Trophoblast cell (in vitro differentiated cells and primary cell): Measurements from ENCODE around the gene PHACTR1.

Source experiments
- DNase-seq, 2 donors: peaks; one replicate each; pipeline ENCODE4 v3.0.0-alpha.2; 2016
- H2AFZ ChIP-seq: 2 replicates; pipeline ENCODE4 v1.6.1; 2013; ENCODE audit warnings: low read length, moderate library complexity, mild to moderate bottlenecking; ENCODE audit not compliant: insufficient read depth, poor library complexity
- H2AK5ac ChIP-seq: 2 replicates; pipeline ENCODE4 v1.6.1; 2013; ENCODE audit warnings: mild to moderate bottlenecking, low read length
- H2BK120ac ChIP-seq: 2 replicates; pipeline ENCODE4 v1.6.1; 2013; ENCODE audit warnings: low read length, mild to moderate bottlenecking, moderate library complexity; ENCODE audit not compliant: insufficient read depth, poor library complexity
- H2BK12ac ChIP-seq: 2 replicates; pipeline ENCODE4 v1.6.1; 2013; ENCODE audit warnings: mild to moderate bottlenecking, low read length, moderate library complexity
- H2BK5ac ChIP-seq: 2 replicates; pipeline ENCODE4 v1.6.1; 2013; ENCODE audit warnings: low read length, low read depth, moderate library complexity, mild to moderate bottlenecking; ENCODE audit not compliant: poor library complexity
- H3K14ac ChIP-seq: 2 replicates; pipeline ENCODE4 v1.6.1; 2013; ENCODE audit warnings: mild to moderate bottlenecking, low read length
- H3K18ac ChIP-seq: 2 replicates; pipeline ENCODE4 v1.6.1; 2013; ENCODE audit warnings: mild to moderate bottlenecking, low read length
- H3K23ac ChIP-seq: 2 replicates; pipeline ENCODE4 v1.6.1; 2013; ENCODE audit warnings: low read length
- H3K27ac ChIP-seq: 2 replicates; pipeline ENCODE4 v1.5.1; 2013; ENCODE audit warnings: low read depth, mild to moderate bottlenecking, inconsistent platforms, low read length, moderate library complexity
- H3K27me3 ChIP-seq: 2 replicates; pipeline ENCODE4 v1.6.1; 2013; ENCODE audit warnings: inconsistent platforms, mild to moderate bottlenecking, low read length, moderate library complexity; ENCODE audit not compliant: insufficient read depth
- H3K36me3 ChIP-seq, 2 experiments: 1 replicate in 1 of 2; 2 replicates in 1 of 2; pipeline ENCODE4 v1.6.1; 2013; ENCODE audit warnings: low read length in 2 of 2, mild to moderate bottlenecking in 2 of 2, moderate library complexity in 1 of 2; ENCODE audit not compliant: insufficient read depth in 2 of 2, control insufficient read depth in 1 of 2
- H3K4ac ChIP-seq: 2 replicates; pipeline ENCODE4 v1.6.1; 2013; ENCODE audit warnings: low read depth, mild to moderate bottlenecking, low read length, moderate library complexity
- H3K4me1 ChIP-seq, 2 experiments: 1 replicate in 1 of 2; 2 replicates in 1 of 2; pipeline ENCODE4 v1.6.1; 2013; ENCODE audit warnings: low read length in 2 of 2, mild to moderate bottlenecking in 2 of 2, moderate library complexity in 1 of 2; ENCODE audit not compliant: insufficient read depth in 2 of 2, control insufficient read depth in 1 of 2
- H3K4me2 ChIP-seq: 2 replicates; pipeline ENCODE4 v1.6.1; 2013; ENCODE audit warnings: inconsistent platforms, mild to moderate bottlenecking, low read length, moderate library complexity
- H3K4me3 ChIP-seq: 2 replicates; pipeline ENCODE4 v1.5.1; 2013; ENCODE audit warnings: mild to moderate bottlenecking, low read depth, low read length, inconsistent platforms
- H3K79me1 ChIP-seq: one replicate; pipeline ENCODE4 v1.6.1; 2013; ENCODE audit warnings: low read length
- H3K79me2 ChIP-seq: 2 replicates; pipeline ENCODE4 v1.6.1; 2013; ENCODE audit warnings: low read length, mild to moderate bottlenecking; ENCODE audit not compliant: control insufficient read depth, insufficient read depth, poor library complexity
- H3K9ac ChIP-seq: 2 replicates; pipeline ENCODE4 v1.6.1; 2013; ENCODE audit warnings: mild to moderate bottlenecking, low read length
- H3K9me3 ChIP-seq: 2 replicates; pipeline ENCODE4 v1.6.1; 2013; ENCODE audit warnings: low read depth, mild to moderate bottlenecking, control low read depth, inconsistent platforms, low read length; ENCODE audit not compliant: insufficient read depth
- H4K12ac ChIP-seq: 2 replicates; pipeline ENCODE4 v1.6.1; 2013; ENCODE audit warnings: low read depth, mild to moderate bottlenecking, low read length, moderate library complexity
- H4K8ac ChIP-seq: 2 replicates; pipeline ENCODE4 v1.6.1; 2013; ENCODE audit warnings: low read depth, mild to moderate bottlenecking, low read length, moderate library complexity
- H4K91ac ChIP-seq: one replicate; pipeline ENCODE4 v1.6.1; 2013; ENCODE audit warnings: low read depth, mild to moderate bottlenecking, low read length, moderate library complexity
- WGBS: extraction: QIAGEN DNeasy Blood & Tissue Kit; methylation state at CpG from one replicate; pipeline ENCODE4 v1.1.7; 2013; ENCODE audit warnings: missing lambda C conversion rate; ENCODE audit not compliant: insufficient read length, insufficient coverage; ENCODE audit errors: extremely low coverage; 5-methylcytosine and 5-hydroxymethylcytosine counted together

Gene PHACTR1

GRCh38 chr6:13089296-13089994 is 372.9 kb downstream of the PHACTR1 start:
- Histone ChIP-seq H3K36me3 (no peaks in the 10 kb centered on the region), H2BK12ac (no peak overlapping the region)

GRCh38 chr6:13091192-13091591 is 374.6 kb downstream of the PHACTR1 start:
- Histone ChIP-seq H2BK12ac (no peak overlapping the region), H3K9me3 (no peaks in the 10 kb centered on the region), H3K4me3 (no peak overlapping the region), H3K79me2 (no peaks in the 10 kb centered on the region), H3K23ac (no peak overlapping the region), H3K4me2 (no peak overlapping the region), H2AFZ (no peak overlapping the region), H3K4ac (no peak overlapping the region), H3K9ac (no peak overlapping the region), H2AK5ac (no peak overlapping the region), H4K8ac (no peak overlapping the region), H3K27me3 (no peaks in the 10 kb centered on the region), H3K18ac (no peak overlapping the region), H2BK5ac (no peak overlapping the region), H3K79me1 (no peaks in the 10 kb centered on the region), H3K4me1 (no peaks in the 10 kb centered on the region), H3K14ac (no peak overlapping the region), H4K12ac (no peak overlapping the region), H2BK120ac (no peak overlapping the region), H4K91ac (no peak overlapping the region), H3K36me3 (no peaks in the 10 kb centered on the region), H3K27ac (no peak overlapping the region)
- no CpG with 5 or more reads among the region's 6 CpGs for WGBS
- DNase-seq, result no peak

More at GRCh38 chr6:13089296-13089994, 372.9 kb downstream of the PHACTR1 start:
- no CpG with 5 or more reads among the region's 7 CpGs for WGBS
- no peak overlapping the region for H2BK5ac ChIP-seq
- H3K9ac ChIP-seq, result no peak overlapping the region
- no peak overlapping the region for H3K4ac ChIP-seq
- H4K8ac ChIP-seq, result no peak overlapping the region
- no peak overlapping the region for H2AK5ac ChIP-seq
- H3K18ac ChIP-seq, result no peak overlapping the region
- H2BK120ac ChIP-seq, result no peak overlapping the region
- H3K4me3 ChIP-seq, result no peak overlapping the region
- no peaks in the 10 kb centered on the region for H3K27me3 ChIP-seq
- no peak overlapping the region for H4K91ac ChIP-seq
- H3K14ac ChIP-seq, result no peak overlapping the region
- no peaks in the 10 kb centered on the region for H3K9me3 ChIP-seq
- no peaks in the 10 kb centered on the region for H3K79me2 ChIP-seq
- H4K12ac ChIP-seq, result no peak overlapping the region
- no peak overlapping the region for H3K4me2 ChIP-seq
- no peak overlapping the region for H3K27ac ChIP-seq
- no peaks in the 10 kb centered on the region for H3K4me1 ChIP-seq
- DNase-seq, result no peak
- H2AFZ ChIP-seq, result no peak overlapping the region
- H3K79me1 ChIP-seq, result no peaks in the 10 kb centered on the region
- H3K23ac ChIP-seq, result no peak overlapping the region

GRCh38 chr6:13094781-13095425 is 378.3 kb downstream of the PHACTR1 start:
- no peak overlapping the region for H2BK12ac ChIP-seq
- no peak for DNase-seq
- WGBS, result no CpG with 5 or more reads among the region's 3 CpGs

GRCh38 chr6:13096084-13096483 is 379.5 kb downstream of the PHACTR1 start:
- H3K9me3 ChIP-seq, result no peaks in the 10 kb centered on the region
- H3K14ac ChIP-seq, result no peak overlapping the region
- no CpG with 5 or more reads among the region's 3 CpGs for WGBS
- no peaks in the 10 kb centered on the region for H3K27me3 ChIP-seq
- H2BK12ac ChIP-seq, result no peak overlapping the region
- no peak overlapping the region for H2BK5ac ChIP-seq
- no peak overlapping the region for H4K8ac ChIP-seq
- H3K79me2 ChIP-seq, result no peaks in the 10 kb centered on the region
- no peak overlapping the region for H2BK120ac ChIP-seq
- H3K9ac ChIP-seq, result no peak overlapping the region
- H3K4ac ChIP-seq, result no peak overlapping the region
- H2AFZ ChIP-seq, result no peak overlapping the region
- no peak overlapping the region for H3K4me3 ChIP-seq
- H3K23ac ChIP-seq, result no peak overlapping the region
- no peaks in the 10 kb centered on the region for H3K36me3 ChIP-seq
- no peak for DNase-seq
- no peak overlapping the region for H4K12ac ChIP-seq
- H3K79me1 ChIP-seq, result no peaks in the 10 kb centered on the region
- H2AK5ac ChIP-seq, result no peak overlapping the region
- no peak overlapping the region for H3K18ac ChIP-seq
- no peaks in the 10 kb centered on the region for H3K4me1 ChIP-seq
- no peak overlapping the region for H3K27ac ChIP-seq
- no peak overlapping the region for H3K4me2 ChIP-seq
- H4K91ac ChIP-seq, result no peak overlapping the region

More at GRCh38 chr6:13094781-13095425, 378.3 kb downstream of the PHACTR1 start:
- H3K36me3 ChIP-seq, result no peaks in the 10 kb centered on the region
- no peak overlapping the region for H3K4ac ChIP-seq
- no peak overlapping the region for H2AFZ ChIP-seq
- H3K4me2 ChIP-seq, result no peak overlapping the region
- H3K4me1 ChIP-seq, result no peaks in the 10 kb centered on the region
- no peaks in the 10 kb centered on the region for H3K79me2 ChIP-seq
- no peak overlapping the region for H3K23ac ChIP-seq
- no peak overlapping the region for H2BK120ac ChIP-seq
- no peak overlapping the region for H2BK5ac ChIP-seq
- no peak overlapping the region for H3K27ac ChIP-seq
- no peaks in the 10 kb centered on the region for H3K27me3 ChIP-seq
- H3K9me3 ChIP-seq, result no peaks in the 10 kb centered on the region
- H3K14ac ChIP-seq, result no peak overlapping the region
- H4K12ac ChIP-seq, result no peak overlapping the region
- no peak overlapping the region for H4K8ac ChIP-seq
- no peak overlapping the region for H3K4me3 ChIP-seq
- H4K91ac ChIP-seq, result no peak overlapping the region
- H3K79me1 ChIP-seq, result no peaks in the 10 kb centered on the region
- no peak overlapping the region for H3K18ac ChIP-seq
- H3K9ac ChIP-seq, result no peak overlapping the region
- H2AK5ac ChIP-seq, result no peak overlapping the region
